DOHH2 (cell line): ENCODE results near the gene PHACTR1.
"Not testable (repeated sequence)": the region's sequence is repeated elsewhere in the genome, so short reads cannot be mapped to it uniquely, and the experiment has no call there.

Source experiments
- H3F3A ChIP-seq: fragments of 200-600 bp; sonication (generic), shearing (Covaris generic); 2 replicates; pipeline ENCODE4 v1.6.0; 2016; ENCODE audit warnings: antibody characterized with exemption, mild to moderate bottlenecking; ENCODE audit not compliant: control insufficient read depth, insufficient read depth
- H3K27ac ChIP-seq: fragments of 200-600 bp; sonication (generic); 2 replicates; pipeline ENCODE4 v1.5.1; 2014; ENCODE audit warnings: low read depth, mild to moderate bottlenecking, low read length, moderate library complexity
- H3K27me3 ChIP-seq: fragments of 200-600 bp; sonication (generic); 2 replicates; pipeline ENCODE4 v1.6.1; 2014; ENCODE audit warnings: mild to moderate bottlenecking, low read length, mixed read lengths; ENCODE audit not compliant: control insufficient read depth
- H3K36me3 ChIP-seq: fragments of 200-600 bp; sonication (generic); 2 replicates; pipeline ENCODE4 v1.6.1; 2014; ENCODE audit warnings: mild to moderate bottlenecking, low read length, moderate library complexity, mixed read lengths; ENCODE audit not compliant: control insufficient read depth
- H3K4me1 ChIP-seq: fragments of 200-600 bp; sonication (generic); 2 replicates; pipeline ENCODE4 v1.6.1; 2014; ENCODE audit warnings: mild to moderate bottlenecking, low read length, mixed read lengths; ENCODE audit not compliant: control insufficient read depth
- H3K4me2 ChIP-seq: fragments of 200-600 bp; sonication (generic); 2 replicates; pipeline ENCODE4 v1.6.0; 2014; ENCODE audit warnings: mild to moderate bottlenecking, low read length, moderate library complexity
- H3K4me3 ChIP-seq: fragments of 200-600 bp; sonication (generic); 2 replicates; pipeline ENCODE4 v1.5.1; 2014; ENCODE audit warnings: mild to moderate bottlenecking, low read length, mixed read lengths
- H3K79me2 ChIP-seq: fragments of 200-600 bp; sonication (generic); 2 replicates; pipeline ENCODE4 v1.6.1; 2014; ENCODE audit warnings: mild to moderate bottlenecking, low read length, mixed read lengths; ENCODE audit not compliant: control insufficient read depth
- H3K9me2 ChIP-seq: fragments of 200-600 bp; sonication (generic); replicated peaks from 2 replicates; pipeline ENCODE4 v1.6.1; 2014; ENCODE audit warnings: mild to moderate bottlenecking, low read length, mixed read lengths; ENCODE audit not compliant: control insufficient read depth
- H3K9me3 ChIP-seq: fragments of 200-600 bp; sonication (generic); 2 replicates; pipeline ENCODE4 v1.6.1; 2014; ENCODE audit warnings: antibody characterized with exemption, low read length, mixed read lengths; ENCODE audit not compliant: control insufficient read depth, insufficient read depth
- H4K20me1 ChIP-seq: fragments of 200-600 bp; sonication (generic); 2 replicates; pipeline ENCODE4 v1.6.0; 2014; ENCODE audit warnings: low read depth, mild to moderate bottlenecking, antibody characterized with exemption, low read length, moderate library complexity; ENCODE audit not compliant: control insufficient read depth, insufficient read depth
- EZH2phosphoT487 ChIP-seq: fragments of 200-600 bp; sonication (generic); IDR thresholded peaks from 2 replicates; pipeline ENCODE4 v1.6.1; 2017; ENCODE audit warnings: borderline replicate concordance, mild to moderate bottlenecking, antibody characterized with exemption, low read length, moderate library complexity, mixed read lengths
- TF ChIP-seq, protein P1 (sequence below): fragments of 200-600 bp; sonication (generic); IDR thresholded peaks from one replicate; pipeline ENCODE4 v1.5.1; 2014; ENCODE audit warnings: antibody characterized with exemption, mild to moderate bottlenecking, low read depth, low read length; ENCODE audit not compliant: poor library complexity, severe bottlenecking

Gene PHACTR1

DNA sequence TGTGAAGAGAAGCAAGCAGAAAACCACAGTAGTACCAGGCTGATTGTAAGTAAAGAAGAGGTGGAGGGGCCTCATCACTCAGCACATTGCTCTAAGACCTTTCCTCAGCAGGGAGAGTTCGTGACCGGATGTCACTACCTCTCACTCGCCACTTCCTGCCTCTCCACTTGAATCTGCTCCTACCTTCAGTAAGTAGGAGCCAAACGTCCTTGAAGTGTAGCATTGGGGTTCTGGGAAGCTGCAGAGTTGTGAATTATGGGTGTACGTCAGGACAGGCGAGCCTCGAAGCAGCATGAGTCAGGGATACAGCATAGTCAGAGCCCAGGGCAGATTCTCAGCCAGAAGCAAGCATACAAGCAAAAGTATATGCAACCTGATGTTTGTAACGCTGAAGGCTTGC, 224.9 kb downstream of the PHACTR1 start:
- Histone ChIP-seq H3K4me3 (no peak overlapping the region), H3K36me3 (no peaks in the 10 kb centered on the region), H3K79me2 (no peaks in the 10 kb centered on the region), H3K9me3 (no peaks in the 10 kb centered on the region), H3K27me3 (no peaks in the 10 kb centered on the region), H3F3A (no peaks in the 10 kb centered on the region), H4K20me1 (no peaks in the 10 kb centered on the region), H3K4me2 (no peak overlapping the region), H3K4me1 (no peaks in the 10 kb centered on the region), H3K27ac (no peak overlapping the region), H3K9me2 (no peaks in the 10 kb centered on the region)
- TF ChIP-seq, protein P1, sequence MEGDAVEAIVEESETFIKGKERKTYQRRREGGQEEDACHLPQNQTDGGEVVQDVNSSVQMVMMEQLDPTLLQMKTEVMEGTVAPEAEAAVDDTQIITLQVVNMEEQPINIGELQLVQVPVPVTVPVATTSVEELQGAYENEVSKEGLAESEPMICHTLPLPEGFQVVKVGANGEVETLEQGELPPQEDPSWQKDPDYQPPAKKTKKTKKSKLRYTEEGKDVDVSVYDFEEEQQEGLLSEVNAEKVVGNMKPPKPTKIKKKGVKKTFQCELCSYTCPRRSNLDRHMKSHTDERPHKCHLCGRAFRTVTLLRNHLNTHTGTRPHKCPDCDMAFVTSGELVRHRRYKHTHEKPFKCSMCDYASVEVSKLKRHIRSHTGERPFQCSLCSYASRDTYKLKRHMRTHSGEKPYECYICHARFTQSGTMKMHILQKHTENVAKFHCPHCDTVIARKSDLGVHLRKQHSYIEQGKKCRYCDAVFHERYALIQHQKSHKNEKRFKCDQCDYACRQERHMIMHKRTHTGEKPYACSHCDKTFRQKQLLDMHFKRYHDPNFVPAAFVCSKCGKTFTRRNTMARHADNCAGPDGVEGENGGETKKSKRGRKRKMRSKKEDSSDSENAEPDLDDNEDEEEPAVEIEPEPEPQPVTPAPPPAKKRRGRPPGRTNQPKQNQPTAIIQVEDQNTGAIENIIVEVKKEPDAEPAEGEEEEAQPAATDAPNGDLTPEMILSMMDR = no peak
- no peak for TF ChIP-seq EZH2phosphoT487

DNA sequence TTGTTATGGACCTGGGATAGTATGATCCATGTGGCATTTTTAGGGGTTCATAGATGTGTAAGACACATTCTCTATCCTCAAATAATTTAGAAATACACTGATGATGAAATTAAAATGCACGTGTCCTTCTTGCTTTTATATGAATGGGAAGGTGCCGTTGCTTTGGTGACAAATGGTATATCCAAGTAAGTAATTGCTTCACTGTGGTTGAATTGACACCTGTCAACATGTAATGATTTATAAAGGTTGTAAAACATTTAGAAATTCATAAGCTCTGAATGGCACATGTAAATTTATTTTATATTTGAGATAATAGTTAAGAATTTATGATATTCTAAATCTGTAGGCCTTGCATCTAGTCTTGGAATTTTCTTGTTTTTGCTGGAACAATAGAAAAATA, 227.0 kb downstream of the PHACTR1 start:
- H3K27me3 ChIP-seq = no peaks in the 10 kb centered on the region

DNA sequence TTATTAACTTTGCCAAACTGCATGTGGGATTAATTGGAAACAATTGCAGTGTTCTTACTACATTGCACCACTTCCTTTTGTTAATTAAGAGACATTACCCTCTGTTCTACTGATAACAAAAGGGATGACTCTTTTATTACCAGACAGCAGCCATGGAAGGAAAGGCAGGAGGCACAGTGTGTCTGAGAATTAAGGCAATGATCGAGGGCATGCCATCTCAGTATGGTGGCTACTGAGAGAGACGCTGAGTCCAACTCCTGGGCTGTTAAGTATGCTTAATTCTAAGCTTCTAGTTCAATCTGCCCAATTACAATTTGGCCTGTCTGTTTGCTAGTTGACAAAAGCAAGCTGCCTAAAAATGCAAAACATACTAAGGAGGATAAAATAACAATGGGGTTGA, 227.4 kb downstream of the PHACTR1 start:
- Histone ChIP-seq H3K4me2 (no peak overlapping the region), H3K9me3 (no peaks in the 10 kb centered on the region), H3K27me3 (no peaks in the 10 kb centered on the region), H3K4me1 (no peaks in the 10 kb centered on the region), H3K79me2 (no peaks in the 10 kb centered on the region), H3K36me3 (no peaks in the 10 kb centered on the region), H4K20me1 (no peaks in the 10 kb centered on the region), H3F3A (no peaks in the 10 kb centered on the region), H3K4me3 (no peak overlapping the region), H3K9me2 (no peaks in the 10 kb centered on the region), H3K27ac (no peak overlapping the region)
- TF ChIP-seq, protein P1 = no peak
- TF ChIP-seq EZH2phosphoT487 = no peak

More for the DNA sequence above, 227.0 kb downstream of the PHACTR1 start:
- no peak overlapping the region for H3K27ac ChIP-seq
- H3K4me1 ChIP-seq = no peaks in the 10 kb centered on the region
- no peaks in the 10 kb centered on the region for H3K9me2 ChIP-seq
- H3K36me3 ChIP-seq = no peaks in the 10 kb centered on the region
- H3K4me3 ChIP-seq = no peak overlapping the region
- H3K4me2 ChIP-seq = no peak overlapping the region
- no peaks in the 10 kb centered on the region for H3K9me3 ChIP-seq
- H3K79me2 ChIP-seq = no peaks in the 10 kb centered on the region
- TF ChIP-seq, protein P1 = no peak
- no peak for TF ChIP-seq EZH2phosphoT487
- H4K20me1 ChIP-seq = no peaks in the 10 kb centered on the region
- H3F3A ChIP-seq = no peaks in the 10 kb centered on the region

DNA sequence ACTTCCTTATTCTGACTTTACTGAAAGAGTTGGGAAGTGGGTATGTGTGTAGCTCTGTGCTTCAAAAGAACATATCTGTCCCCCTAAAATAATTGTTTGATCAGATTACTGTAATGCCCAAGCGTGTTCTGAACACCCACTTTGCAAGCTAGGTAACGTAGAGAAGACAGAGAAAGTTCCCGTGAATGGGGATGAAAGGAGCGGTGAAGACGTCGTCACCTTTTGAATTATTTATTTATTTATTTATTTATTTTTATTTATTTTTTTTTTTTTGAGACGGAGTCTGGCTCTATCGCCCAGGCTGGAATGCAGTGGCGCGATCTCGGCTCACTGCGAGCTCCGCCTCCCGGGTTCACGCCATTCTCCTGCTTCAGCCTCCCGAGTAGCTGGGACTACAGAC, 228.0 kb downstream of the PHACTR1 start:
- H3K27ac ChIP-seq, H3K9me3 ChIP-seq, H3K4me2 ChIP-seq, H4K20me1 ChIP-seq, H3K79me2 ChIP-seq, H3K4me1 ChIP-seq, H3K36me3 ChIP-seq, H3K27me3 ChIP-seq, H3F3A ChIP-seq, H3K9me2 ChIP-seq, H3K4me3 ChIP-seq: not testable (repeated sequence)
